ENCODE results near the gene AHRR.
"Not testable (repeated sequence)": the region's sequence is repeated elsewhere in the genome, so short reads cannot be mapped to it uniquely, and the experiment has no call there.

AHRR gene

DNA sequence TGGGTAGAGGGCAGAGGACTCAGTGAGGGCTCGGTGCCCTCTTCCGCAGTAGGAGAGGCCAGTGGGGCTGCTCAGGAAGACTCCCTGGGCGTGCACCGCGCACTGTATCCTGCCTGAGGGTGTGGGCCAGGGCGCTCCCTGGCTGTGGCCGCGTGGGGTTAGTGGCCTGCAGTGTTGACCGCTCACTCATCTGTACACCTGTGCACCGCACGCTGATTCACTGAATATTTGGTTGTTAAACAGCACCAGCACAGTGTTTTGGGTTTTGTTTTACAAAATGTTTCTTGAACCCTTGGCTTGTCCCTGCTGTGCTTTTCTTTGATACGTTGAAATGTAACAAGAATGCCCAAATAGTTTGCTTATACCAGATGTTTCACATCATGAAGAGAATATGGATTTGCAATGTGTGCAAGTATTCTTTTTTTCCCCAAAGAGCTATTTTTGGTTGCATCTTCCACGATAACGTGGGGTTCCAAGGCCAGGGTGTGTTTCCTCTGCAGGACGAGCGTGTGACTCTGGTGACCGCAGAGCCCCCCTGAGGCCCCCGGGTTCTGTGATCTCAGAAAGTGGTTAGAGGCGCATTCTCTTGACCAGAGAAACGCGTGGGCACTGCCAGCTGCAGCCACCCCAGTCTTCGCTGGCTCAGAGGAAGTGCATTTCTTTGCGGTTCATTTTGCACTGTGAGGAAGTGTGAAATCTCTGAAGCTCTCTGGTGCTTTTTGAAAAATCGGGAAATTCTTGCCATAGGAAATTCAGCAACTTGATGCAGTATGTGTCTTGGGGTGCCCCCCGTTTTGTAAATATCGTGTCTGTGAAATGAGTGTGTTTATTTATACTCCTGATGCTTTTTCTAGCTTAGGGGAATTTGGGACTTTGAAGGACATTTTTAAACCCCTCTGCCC is 46.9 kb downstream of the AHRR start:
- no peak for DNase-seq (ENCODE audit: low read depth)

DNA sequence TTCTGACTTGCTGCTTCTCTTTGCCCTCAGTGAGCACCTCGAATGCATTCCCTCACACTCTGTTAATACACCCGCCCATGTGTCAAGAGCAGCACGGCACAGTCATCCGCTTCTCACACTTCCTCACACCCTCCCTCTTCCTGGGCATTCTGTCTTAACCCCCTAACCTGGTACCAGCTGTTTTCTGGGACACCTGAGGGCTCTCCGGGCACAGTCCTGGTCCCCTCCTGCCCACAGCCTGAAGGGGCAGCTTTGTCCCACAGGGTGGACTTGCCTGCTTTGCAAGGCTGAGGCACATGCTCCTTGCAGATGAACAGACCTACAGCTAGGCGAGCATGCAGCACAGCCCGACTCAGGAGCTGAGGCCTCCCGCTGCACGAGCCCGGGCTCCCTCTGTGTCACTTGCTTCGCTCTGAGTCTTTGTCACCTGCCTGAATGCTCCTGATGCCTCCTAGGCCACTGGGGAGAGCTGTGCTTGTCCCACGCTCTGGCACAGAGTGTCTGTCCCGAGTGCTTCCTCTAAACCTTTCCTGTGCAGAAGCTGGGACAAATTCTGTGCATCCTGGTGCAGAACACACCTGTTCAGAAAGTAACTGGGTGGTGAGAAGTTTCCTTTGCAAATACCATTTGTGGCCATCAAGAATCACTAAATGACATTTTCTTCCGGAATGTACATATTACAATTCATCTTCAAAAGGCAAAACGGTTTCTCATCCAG is 47.8 kb downstream of the AHRR start:
- no peak for DNase-seq (ENCODE audit: low read depth)

DNA sequence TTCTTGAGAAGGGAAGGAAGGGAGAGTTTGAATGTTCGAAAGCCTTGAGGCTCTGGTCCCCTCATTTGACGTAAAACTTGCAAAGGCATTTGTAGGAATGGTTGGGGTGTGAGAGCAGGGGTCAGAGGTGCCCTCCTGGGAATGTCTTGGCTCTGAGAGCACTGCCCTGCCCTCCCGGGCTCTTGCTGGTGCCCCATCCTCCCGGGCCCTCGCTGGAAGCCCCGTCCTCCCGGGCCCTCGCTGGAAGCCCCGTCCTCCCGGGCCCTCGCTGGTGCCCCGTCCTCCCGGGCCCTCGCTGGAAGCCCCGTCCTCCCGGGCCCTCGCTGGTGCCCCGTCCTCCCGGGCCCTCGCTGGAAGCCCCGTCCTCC is 48.3 kb downstream of the AHRR start:
- not testable (repeated sequence) for DNase-seq (ENCODE audit: low read depth)

DNA sequence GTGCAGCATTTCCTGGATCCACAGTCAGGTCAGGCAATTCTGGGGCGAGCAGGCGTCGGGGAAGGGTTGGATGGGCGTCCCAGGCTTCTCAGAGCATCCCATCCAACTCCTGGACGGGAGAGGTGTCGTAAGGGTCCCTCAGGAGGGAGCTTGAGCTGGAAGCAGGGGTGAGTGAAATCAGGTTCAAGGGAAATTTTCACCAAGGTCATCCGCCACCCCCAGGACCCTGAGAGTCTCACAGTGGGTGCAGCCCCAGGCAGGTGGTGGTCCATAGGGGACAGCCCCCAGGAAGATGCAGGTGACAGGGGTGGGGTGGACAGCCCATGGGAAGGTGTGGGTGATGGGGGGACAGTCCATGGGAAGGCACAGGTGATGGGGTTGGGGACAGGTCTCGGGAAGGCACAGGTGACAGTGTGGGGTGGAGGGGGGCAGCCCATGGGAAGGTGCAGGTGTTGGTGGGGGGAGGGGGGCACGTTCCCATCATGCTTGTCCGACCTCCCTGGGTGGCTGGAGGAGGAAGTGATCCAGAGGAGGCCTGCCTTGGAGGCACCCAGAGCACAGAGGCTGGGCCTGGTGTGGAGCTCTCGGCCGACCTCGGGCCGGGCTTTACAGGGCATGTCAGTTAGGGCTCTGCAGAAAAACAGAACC is 48.9 kb downstream of the AHRR start:
- DNase-seq (ENCODE audit: low read depth), result no peak

DNA sequence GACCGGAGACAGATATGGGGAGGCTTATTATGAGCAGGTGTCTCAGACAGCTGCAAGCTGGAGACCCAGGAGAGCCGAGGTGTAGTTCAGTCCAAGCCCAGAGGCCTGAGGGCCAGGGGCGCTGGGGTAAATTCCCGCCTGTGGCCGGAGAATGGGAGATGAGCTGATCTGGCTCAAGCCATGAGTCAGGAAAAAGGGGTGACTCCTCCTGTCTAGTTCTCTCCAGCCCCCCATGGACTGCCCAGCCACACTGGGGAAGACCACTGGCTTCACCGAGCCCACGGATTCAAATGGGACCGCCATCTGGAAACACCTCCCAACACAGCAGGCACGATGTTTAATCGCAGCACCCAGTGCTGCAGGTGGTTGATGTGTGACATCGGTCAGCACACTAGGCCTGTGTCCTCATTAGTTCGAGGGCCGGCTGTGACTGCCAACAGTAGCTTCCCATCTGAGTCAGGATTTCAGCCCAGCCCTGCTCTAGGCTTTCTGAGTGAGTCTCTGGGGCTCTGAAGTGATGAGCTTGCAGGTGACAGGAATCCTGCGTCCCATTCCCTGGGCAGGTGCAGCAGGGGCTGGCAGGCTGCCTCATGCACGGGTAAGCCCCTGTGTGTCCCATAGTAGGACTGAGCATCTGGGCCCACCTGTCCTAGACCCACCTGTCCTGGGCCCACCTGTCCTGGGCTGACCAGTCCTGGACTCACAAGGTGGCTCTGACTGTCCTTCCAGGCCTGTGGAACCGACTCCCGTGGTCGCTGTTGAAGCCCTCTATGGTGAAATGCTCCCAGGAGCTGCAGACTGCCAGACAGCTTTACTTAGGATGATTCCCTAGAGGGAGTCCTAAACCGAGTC is 49.7 kb downstream of the AHRR start:
- no peak for DNase-seq (ENCODE audit: low read depth)

DNA sequence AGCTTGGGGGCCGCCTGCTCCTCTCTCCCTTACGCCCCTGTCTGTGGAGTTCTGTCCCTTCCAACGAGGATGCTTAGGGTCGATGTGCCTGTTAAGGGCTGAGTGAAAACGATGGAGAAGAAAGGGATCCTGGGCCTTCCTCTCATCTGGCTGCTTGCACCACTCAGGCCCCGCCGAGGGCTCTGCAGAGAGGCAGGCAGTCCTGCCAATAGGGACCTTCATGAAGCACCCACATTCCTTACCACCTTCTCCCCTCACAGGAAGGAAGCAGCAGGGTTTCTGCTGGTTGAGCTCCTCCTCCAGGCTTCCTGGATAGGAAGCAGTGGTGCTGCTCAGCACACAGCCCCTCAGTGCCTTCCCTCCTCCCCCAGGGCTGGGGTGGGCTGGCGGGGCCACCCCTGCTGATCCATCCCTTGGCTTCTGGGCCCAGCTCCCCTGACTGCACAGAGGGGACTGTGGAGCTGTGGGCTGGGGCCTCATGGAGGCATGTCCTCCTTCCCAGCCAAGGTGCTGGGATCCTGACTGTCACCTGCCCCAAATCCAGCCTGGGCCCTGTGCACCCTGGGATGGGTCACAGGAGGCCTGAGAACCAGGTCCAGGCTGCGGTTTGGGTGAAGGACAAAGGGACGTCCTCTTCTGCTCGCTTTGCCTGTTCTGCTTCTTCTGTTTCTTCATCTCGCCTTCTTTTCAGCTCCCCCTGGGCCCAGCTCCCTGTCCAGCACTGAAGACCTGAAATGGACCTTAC is 50.5 kb downstream of the AHRR start:
- DNase-seq (ENCODE audit: low read depth), result no peak

DNA sequence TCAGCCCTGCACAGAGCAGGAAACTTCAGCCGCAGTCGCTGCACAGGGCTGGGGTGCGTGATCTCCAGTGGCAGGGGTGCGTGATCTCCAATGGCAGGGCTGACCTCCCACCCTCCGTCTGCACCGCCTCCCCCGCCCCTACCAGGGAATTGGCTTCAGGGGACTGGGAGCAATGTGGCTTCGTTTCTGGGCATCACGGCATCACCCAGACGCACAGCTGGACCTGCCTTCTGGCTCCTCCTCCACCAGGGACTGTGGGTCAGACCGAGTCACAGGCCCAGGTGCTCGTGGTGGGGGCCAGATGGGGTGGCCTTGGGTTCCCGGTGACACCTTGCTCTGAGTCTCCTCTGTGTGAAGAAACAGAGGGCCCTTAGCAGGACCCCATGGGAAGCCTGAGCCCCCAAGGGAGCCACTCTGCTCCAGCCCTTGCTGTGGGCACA is 51.1 kb downstream of the AHRR start:
- DNase-seq (ENCODE audit: low read depth), result no peak

DNA sequence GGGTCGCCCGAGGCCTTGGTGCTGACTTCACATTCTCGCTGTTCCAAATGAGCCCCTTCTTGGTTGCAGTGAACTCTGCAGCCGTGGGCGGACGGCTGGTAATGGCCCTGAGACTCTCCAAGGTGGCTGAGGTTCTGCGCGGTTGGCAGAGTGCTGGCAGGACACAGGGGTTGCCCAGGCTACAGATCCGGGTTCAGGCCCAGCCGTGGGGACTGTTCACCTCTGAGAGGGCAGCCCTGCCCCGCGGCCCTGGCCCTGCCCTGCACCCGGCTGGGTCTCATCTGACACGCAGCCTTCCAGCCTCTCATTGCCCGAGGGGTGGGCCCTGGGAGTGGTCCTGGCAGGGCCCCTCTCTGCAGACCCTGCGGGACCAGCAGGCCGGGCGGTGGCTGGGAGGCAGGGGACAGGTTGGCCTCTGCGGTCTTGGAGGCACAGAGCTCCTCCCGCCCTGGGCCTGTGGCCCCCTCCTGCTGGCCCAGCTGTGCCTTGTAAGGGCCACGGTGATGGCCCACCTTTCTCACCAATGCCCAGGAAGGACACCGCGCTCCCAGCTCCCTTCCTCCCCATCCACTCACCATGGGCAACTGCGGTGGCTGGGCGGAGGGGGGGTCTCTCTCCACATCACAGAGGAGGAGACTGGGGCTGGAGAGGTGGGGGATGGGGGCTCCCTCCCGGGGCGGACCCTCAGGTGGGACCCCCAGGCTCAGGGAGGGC is 51.6 kb downstream of the AHRR start:
- no peak for DNase-seq (ENCODE audit: low read depth)

DNA sequence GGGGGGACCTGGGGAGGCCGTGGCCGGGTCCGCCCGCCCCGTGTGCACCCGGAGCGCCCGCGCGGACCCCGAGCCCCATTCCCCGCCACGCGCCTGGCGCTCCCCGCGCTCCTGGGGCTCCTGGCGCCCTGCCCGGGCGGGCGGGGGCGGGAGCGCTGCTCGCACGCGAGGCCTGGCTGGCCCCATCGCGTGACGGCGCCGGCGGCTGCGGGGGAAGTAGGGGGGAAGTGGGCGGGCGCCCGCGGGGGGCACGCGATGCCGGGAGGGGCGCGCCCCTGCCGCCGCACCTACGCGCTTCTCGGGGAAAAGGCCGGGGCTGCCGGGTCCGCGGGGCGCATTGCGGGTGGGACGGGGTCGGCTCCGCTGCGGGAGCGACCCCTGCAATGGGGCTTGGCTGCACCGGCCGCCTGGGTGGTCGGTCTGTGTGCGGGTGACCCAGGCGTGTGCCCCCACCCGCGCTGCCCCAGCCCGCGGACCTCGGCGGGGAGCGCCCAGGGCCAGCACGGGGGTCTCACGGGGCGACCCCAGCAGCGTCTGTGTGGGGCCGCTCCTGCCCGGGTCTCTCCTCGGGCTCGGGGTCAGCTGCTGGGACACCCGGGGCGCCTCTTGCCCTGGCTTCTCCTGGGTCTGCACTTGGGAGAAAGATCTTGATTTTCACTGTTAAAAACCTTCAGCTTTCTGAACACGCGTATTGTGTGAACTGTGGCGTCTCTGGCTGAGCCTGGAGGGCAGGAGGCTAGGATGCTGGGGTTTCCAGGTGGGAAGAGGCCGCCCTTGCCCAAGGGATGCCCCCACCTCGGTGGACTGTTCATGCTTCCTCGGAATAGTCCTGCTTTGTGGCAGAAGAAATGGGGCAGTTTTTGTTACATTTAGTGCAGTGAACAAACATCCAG is 52.4 kb downstream of the AHRR start:
- peak; percentile 59 for DNase-seq (ENCODE audit: low read depth)

DNA sequence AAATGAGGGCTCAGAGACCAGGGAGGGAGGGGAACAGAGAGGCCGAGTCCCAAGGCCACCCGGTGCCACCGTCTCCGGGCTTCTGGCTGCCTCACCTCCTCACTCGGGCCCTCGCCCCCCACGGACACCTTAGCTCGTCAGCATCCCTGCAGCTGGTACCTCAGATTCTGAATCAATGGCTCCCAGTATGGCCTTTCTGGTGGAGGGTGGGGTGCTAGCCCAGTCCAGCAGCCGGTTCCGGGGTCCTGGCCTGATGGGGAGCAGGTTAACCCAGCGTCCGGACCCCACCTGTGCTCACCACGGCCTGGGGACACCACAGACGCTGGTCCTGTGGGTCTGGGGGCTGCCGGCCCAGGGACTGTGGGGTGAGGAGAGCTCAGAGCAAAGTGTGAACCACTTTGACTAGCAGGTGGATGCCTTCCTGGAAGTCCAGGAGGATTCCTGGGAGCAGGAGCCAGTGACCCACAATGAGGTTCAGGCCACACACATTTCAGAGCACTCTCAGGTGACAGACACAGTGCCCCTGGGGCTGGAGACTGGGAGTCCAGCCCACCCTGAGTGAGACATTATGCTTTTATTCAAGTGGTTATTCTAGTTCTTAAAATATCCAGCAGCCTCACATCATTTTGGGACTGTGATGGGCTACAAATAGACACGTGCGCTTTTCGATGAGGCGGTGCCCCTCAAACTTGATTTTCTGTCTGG is 53.3 kb downstream of the AHRR start:
- no peak for DNase-seq (ENCODE audit: low read depth)

DNA sequence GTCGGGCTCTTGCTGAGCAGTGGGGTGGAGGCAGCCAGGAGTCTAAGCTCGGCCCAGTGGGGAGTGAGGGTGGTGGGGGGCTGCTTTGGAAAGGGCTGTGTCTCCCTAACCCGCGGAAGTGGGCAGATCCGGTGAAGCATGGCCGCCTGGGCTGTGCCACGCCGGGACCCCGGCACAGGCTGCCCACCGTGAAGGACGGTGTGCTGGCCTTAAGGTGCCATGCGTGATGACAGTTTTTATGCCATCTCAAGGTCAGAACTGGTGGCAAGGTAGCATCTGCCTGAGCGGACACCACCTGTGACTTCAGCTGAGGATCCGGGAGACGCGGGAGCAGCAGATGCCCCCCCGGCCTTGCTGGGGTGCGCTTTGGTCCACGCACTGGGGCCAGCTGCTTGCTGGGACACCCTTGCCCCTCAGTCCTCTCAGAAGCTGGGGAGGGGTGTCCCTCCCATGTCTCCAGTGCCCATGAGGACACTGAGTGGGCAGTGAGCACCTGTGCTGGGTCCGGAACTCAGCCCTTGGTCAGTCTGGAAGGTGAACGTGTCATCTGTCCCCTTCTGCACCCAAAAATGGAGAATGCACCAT is 53.9 kb downstream of the AHRR start:
- no peak for DNase-seq (ENCODE audit: low read depth)

DNA sequence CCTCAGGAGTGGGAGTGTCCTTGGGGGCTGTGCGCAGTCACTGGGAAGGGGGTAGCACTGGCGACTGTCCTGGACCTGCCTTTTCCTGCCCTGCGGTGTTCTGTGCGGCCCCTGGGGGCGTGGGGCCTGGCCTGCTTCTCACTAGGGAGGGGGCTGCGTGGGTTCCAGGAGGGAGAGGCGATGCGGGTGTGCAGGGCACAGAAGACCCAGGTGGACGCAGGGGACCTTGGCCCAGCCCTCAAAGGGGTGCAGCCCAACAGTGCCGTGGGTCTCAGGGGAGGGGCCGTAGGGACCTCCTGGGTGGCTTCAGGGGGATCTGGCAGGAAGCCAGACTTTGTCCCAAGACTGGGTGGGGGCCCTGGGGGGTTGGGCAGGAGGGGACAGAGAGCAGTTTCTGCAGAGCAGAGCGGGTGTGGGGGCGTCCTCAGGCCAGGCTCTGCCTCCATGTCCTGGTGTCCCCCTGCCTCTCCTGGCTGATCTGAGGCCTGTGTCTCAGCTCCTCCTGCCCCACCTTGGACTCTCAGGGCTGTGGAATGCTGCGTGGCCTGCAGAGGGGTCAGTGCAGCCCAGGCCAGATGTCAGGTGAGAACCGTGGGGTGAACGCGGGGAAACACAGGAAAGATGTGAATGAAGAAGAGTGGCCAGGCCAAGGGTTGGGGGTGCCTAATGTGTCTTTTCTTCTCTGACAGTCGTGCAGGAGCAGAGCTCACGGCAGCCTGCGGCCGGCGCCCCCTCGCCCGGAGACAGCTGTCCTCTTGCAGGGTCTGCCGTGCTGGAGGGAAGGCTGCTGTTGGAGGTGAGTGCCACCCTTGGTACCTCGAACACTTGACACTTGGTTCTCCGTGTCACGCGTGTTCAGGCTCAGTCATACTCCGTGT is 54.6 kb downstream of the AHRR start:
- DNase-seq (ENCODE audit: low read depth), result no peak

DNA sequence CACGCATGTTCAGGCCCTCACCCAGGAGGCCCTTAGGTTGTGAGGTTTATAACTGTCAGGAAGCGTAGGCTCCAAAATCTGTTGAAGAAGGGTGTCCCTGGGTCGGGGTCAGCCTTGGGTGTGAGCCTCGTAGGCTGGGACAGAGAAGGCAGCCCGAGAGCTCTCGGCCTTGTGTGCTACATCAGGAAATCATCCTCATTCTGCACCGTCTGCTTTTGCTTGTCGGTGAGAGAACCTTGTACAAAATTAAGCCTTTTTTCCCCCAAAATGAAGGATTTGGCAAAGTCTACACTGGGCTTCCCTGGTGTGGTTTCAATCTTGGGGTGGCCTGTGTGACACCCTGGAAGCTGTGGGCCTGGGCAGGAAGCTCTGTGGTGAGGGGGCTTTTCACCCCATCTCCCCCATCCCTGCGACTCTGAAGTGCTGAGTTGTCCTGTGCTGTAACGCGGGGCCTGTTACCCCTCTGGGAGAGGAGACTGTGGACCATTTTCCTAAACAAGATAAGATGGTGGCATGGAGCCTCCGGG is 55.3 kb downstream of the AHRR start:
- no peak for DNase-seq (ENCODE audit: low read depth)

DNA sequence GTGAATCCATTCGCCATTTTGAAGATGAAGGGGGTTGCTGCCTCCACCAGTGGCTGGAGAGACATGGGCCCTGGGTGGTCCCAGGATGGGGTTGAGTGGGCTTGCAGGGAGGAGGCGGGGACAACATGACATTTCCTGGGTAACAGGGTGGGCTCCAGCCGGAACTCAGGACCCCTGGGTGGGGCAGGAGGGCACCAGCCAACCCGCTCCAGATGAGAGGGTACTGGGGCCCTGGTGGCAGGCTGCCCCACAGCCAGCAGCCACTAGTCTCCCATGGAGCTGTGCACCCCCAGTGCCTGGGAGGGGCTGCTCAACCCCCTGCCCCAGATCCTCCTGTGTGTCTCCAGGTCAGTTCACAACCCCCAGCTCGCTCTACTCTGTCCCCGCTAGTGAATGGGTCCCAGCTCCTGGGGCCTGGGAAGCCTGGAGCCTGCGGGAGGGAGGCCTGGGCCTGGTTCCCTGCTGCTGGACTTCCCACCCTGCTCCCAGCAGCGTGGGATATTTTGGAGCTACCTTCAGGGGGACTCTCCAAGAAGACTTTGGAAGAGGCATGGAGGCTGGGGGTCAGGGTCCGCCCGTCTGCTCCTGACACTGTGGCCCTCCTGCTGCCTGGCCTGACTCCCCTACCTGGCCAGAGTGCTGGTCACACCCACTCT is 55.9 kb downstream of the AHRR start:
- DNase-seq (ENCODE audit: low read depth), result no peak

DNA sequence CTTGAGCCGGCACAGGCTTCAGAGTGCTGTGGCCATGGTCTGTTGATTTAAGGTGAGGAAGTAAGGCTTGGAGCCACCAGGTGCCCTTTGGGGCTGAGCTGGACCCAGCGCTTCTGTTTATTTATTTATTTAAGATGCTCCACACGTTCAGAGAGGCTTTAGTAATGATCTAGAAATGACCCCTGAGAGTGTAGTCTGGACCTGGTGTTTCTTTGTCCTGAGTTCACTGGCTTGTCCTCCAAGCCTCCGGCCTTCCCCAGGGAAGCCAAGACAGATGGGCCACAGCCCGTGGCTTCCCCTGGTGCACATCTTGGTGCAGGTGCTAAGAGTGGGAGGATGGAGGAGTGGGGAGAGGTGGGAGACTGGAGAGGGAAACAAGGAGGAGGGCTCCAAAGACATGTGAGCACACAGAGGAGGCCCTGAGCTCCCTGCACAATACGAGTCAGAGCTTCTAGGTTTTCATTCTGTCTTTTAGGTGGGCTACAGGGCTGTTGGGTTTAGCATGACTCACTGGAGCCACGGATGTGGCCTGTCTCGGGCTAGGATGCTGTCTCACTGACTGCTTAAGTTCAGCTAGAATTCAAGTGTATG is 56.9 kb downstream of the AHRR start:
- no peak for DNase-seq (ENCODE audit: low read depth)
